HPDE6-E6E7 (cell line): Measurements from ENCODE around the gene P2RX2.

Experiments used
- DNase-seq: peaks from one replicate; pipeline ENCODE4 v3.0.0; 2011; ENCODE audit warnings: missing footprints; ENCODE audit errors: extremely low spot score

Gene P2RX2

DNA sequence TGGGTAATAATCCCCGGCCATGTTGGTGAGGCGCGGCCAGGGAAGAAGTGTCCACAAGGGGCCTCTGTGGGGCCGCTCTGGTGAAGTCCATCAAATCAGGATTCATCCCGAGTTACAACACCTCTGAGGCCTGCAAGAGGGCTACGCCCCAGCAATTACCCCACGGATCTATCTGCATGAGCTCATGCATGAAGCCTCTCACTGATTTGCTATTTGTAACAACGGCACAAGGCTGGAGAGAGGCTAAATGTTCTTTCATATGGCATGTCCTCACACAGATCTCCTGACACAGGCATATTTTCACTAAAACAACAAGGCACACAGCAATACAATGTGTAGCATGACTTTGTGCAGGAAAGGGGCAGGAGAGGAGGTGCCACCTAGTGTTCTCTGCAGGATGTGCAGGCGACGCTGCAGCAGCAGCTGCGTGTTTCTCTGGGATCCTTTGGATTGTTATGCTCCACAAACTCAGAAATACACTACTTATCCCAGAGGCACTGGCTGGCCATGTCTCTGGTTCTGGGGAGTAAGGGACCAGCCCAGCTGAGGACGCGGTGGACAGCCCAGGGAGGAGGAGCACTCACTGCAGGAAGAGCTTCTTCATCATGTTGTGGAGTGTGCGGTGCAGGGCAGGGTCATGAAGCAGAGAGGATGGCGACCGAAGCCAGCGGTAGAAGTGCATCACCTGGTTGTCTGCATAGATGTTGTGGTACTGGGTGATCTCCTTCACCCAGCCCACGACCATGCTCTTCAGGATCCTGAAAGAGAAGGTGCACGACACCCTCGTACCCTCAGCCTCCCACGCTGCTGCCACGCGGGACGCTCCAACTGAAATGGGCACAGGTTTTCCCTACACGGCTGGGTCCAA is 20.2 kb downstream of the P2RX2 start:
- DNase-seq = peak; percentile 46

DNA sequence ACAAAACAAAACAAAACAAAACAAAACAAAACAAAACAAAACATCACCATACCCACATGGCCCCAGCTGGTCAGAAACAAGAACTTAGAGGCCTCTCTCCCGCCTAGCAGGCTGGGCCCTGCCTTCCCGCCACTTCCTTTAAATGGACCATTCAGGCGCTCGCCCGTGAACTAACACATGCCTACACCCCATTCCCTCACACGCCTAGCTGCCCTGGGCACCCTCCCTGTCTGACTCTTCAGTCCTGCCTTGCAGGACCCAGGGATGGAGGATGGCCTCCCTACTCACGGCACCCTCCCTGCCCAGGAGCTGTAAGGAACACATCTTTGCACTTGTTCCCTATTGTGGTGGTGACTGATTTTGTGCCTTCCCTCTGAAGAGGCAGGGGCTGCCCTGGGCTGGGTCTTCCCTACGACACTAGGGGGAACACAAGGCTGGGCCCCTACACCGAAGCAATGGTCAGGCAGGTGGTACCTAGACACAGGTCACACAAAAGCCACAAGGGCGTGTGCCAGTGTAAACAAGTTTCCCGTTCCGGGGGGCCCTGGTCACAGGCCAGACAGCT is 21.5 kb downstream of the P2RX2 start:
- DNase-seq = no peak

DNA sequence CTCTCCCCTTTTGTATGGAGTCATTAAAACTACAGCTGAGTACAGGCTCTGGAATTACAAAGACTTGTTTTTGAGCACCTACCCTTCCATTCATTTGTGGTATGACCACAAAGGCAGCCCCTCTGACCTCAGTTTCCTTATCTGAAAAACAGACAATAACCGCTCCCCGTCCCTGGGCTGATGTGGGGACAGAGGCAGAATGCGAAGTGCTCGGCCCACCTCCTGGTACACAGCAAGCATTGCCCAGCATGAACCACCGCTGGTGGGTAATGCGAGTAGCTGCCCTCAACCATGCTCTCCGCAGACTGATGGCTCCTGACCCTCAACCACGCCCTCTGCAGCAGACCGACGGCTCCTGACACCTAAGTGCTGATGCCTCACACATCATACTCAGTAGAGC is 22.4 kb downstream of the P2RX2 start:
- no peak for DNase-seq

DNA sequence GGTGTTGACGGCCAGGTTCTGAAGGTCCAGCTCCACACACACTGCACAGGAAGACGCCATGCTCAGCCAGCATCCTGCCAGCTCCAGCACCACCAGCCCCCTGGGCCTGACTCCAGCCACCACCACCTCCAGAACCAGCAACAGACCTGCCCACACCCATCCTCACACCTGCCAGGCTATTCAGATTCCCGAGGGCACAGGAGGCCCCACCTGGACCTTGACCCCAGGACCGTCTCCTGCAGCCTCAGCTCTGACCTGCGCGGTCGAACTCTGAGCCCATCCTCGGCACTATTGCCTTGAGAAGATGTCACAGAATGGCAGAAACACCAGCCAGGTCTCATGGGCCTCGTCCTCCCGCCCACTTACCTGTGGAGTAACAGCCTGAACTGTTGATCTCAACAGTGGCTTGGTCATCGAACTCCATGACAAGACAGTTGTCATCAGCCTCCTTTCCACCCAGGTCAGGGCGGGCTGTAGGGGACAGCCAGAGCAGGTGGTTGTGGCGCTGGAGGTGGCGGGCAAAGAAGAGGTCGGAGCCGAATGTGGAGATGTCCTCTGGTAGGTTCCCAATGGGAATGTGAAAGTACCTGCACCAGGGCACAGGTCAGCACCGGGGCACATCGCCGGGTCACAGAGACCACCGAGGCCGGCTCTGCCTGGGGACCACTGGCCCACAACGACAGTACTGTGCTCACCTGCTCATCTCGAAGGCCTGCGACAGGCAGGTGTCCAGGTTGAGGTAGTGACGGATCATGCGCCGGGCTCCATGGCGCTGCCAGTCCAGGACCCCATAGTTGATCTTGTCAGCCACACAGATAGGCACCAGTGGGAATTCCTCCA is 23.5 kb downstream of the P2RX2 start:
- no peak for DNase-seq

DNA sequence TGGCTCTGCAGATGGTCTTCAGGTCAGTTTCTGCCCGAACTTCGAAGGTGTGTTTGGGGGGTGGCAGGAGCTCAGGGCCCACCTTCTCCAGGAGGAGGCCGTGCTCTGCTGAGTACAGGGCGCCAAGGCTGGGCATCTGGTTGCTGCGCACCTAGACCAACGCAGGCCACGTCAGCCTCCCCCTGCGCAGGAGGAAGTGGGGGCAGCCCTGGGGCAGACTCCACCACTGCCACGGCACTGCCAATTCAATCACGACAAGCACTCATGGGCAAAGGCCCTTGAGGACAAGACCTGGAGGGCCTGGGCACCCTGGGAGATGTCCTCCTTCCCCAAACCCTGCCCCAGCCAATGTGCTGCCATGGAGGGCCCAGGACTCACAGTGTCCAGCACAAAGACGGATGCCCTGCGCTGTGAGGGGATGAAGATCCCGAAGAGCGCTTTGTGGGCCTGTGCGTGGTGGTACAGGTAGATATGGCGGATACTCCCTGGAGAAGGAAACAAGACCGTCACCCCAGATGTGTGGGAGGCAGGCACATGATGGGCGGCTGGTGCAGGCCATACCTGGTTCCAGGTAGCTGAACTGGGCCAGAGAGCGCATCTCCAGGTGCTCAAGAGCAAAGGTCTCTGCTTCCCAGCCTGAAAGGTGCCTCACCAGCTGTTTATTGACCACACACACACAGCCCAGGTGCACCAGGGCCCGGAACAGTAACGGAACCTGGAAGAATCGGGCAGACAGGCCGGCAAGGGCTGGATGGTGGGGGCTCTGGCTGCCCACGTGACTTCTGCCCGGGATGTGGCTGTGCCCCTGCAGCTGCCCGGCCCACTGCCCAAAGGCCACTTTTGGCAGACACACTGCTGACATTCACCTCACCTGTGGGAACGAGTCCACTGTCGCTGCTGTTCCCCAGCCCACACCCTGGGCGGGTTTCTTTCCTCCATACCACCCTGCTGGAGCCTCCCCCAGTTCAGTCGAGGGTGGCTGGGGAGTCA is 24.6 kb downstream of the P2RX2 start:
- DNase-seq = no peak

DNA sequence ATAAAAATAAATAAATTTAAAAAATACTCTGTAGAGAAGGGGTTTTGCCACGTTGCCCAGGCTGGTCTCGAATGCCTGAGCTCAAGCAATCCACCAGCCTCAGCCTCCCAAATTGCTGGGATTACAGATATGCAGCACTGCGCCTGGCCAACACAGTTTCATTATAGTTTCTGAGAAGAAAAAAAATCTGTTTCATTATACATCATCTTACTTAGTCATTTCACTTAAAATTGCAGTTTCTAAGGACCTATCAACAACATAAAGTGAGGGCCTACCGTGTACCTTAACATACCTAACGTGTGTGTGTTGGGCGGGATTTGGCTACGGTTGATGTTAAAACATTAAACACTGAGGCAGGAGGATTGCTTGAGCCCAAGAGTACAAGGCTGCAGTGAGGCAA is 28.3 kb downstream of the P2RX2 start:
- no peak for DNase-seq

DNA sequence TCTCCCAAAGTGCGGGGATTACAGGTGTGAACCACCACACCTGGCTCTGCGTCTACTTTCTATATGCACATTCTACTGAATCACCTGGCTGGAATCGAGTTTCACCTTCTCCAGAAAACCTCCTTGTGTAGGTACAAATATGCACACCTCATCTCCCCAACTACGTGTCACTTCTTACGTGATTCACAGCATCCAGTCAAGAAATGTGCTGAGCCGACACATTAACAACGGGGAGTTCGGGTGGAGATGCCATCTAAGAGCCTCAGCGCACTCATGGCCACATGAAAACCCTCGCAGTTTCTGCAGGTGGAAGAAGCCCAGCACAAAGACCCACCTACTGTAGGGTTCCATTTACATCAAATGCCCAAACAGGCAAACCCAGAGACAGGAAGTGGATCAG is 29.3 kb downstream of the P2RX2 start:
- DNase-seq = no peak

DNA sequence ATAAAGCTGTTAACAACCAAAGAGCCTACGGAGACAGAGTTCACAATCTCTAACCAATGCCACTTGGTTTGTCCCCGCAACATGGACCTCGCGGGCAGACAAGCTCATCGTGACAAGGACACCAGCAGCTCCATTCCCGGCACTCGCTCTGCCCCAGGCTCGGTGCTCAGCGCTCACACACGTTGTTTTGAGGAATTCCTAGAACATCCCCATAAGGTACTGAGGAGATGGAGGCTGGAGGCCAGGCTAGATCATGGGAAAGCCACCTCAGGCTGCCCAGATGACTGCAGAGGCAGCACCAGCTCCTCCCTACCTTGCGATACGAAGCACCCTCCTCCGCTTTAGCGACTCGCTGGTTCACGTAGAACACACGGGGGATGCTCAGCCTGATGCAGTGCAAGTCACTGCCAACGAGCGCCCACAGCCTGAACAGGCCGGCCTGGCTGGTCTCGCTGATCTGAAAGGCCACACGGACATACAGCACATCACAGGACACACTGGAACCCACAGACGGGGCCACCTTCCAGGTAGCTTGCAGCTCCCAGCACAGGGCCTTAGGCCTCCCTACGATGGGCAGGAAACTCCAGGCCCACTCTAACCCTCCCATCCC is 30.1 kb downstream of the P2RX2 start:
- no peak for DNase-seq

DNA sequence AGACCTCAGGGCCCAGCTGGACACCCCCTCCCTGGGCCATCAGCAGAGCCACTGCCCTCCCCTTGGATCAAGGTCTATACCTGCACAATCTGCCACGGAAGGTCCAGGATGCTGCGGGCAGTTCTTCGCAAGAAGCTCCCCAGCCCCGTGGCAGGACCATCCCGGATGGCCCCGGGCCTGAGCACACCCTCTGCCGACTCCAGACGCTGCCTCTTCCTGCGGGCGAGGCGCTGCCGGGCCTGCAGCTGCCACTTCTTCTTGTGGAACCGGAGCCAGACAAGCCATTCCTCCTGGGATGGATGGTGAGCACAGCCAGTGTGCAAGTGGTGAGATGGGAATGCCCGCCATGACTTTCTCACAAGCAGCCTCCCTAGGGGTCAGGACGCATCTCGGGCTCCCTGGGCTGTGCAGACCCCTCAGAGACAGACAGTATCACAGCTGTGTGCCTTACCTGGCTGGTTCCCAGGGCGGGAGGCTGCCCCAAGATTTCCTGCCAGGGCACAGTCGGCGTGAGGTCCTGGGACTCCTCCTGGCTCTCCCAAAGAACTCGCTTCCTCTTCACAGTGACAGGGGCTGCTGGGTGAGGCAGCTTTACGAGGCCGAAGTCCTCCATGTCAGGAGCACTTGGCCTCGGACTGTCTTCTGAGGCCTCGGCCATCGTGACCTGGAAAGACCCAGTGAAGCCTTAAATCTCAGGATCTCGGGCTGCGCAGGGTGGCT is 30.8 kb downstream of the P2RX2 start:
- no peak for DNase-seq

DNA sequence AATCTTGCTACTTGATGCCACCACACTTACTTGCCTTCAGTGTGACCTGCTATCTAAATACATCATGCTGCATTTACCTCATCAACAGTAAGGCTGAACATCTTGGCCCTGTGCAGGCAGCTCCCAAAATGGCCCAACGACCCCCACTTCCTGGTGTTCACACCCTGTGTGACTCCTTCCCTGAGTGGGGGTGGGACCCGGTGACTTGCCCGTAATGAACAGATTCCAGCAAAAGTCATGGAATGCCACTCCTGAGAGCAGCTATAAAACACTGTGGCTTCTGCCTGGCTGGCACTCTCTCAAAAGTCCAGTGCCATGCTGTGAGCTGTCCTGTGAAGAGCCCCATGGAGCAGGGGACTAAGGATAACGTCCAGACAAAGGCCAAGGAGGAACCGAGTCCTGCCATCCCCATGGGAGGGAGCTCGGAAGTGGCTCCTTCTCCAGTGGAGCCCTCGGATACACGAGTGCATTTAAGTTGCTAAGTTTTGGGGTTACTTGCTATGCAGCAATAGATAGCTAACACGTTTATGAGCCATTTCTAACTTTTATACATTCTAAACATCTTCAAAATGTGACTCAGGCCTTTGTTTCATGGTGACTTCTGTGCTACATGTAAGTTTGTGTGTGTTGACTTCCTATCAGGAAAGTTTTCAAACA is 33.0 kb downstream of the P2RX2 start:
- no peak for DNase-seq

DNA sequence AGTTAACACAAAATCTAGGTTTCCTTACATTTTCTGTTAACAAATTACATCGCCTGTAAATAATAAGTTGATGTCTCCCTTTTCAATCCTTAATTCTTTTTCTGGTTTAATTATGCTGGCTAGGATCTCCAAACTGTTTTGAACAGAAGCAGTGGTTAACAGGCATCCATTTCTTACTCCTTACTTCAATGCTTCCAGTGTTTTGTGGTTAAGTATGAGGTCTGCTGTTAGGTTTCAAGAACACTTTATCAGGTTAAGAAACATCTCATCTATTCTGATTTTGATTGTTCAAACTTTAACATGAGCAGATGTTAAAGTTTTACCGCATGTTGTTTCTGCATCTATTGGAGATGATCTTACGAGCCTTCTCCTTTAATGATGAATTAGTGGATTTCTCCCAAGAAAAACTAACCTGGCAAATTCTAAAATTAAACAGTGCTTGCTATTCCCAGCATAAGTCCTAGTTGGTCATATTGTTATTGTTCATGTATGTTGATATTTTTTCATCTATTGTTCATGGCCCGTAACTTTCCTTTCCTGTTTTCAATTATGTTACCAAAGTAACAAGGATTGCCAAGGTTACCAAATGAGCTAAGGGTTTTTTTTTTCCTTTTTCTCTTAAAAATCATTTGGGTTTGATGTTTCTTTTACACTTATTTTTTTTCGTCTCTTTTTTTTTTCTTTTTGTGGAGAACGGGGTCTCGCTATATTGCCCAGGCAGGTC is 35.2 kb downstream of the P2RX2 start:
- no peak for DNase-seq

DNA sequence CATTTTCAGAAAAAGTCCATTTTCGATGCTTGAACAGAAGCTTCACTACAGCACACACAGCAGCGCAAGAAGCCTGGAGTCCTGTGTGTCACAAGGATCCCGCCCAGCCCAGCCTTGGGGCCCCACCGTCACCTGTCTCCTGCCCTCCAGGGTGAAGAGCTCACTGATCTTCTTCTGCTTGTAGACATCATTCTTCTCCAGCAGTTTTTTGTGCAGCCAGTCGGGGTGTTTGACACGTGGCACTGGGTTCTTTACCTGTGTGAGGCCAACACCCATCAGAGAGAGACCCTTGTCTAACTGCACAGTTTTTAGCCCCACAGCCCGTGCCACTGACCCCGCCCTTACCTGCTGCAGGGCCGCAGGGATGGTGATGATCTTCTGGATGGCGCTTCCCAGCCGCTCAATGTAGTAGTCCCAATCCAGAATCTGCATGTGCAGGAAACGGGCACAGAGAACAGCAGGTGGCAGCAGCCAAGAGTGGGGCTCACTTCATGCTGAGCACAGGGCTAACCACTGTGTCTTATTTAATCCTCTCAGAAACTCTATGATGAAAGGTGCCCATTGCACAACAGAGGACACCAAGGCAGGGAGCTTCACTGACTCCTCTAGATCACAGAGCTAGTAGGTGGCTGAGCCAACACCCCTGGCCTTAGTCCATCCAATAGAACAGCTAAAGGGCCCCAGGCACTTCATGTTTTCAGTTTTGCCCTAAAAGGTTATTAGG is 38.6 kb downstream of the P2RX2 start:
- DNase-seq = no peak

DNA sequence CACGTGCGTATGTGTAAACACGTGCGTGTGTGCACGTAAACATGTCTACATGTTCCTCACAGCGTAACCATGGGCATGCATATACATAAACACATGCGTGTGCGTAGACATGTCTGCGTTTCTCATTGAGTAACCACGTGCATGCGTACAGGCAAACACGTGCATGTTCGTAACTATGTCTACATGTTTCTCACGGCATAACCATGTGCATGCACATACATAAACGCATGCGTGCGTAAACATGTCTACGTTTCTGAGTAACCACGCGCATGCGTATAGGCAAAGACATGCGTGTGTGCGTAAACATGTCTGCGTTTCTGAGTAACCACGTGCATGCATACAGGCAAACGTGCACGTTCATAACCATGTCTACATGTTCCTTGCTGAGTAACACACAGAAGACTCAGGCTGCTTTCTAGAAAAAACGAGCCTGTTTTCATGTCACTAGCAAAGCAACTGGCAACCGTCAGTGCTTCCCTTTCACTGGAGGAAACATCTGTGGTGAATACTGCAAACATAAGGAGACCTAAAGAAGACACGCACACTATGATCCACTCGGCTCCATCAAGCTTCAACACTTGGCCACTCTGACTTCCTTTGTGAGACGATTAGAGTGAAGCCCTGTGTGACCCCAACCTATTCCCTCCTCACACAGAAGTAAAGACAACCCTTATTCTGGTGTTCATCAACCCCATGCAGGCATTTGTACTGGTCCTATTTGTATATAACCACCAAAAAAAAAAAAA is 39.7 kb downstream of the P2RX2 start:
- DNase-seq = no peak

DNA sequence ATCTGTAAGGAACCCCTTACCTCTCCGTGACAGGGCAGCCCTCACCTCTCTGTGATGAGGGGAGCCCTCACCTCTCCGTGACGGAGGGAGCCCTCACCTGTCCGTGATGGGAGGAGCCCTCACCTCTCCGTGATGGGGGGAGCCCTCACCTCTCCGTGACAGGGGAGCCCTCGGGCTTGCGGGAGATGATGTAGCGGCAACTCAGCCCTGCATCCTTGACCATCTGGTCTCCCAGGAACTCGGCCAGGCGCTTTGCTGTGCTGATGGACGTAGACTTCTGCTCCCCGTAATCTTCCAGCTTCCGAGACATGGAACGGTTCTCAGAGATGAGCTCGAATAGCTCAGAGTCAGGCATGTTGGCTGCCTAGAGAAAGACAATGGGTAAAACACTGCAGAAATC is 40.6 kb downstream of the P2RX2 start:
- no peak for DNase-seq

DNA sequence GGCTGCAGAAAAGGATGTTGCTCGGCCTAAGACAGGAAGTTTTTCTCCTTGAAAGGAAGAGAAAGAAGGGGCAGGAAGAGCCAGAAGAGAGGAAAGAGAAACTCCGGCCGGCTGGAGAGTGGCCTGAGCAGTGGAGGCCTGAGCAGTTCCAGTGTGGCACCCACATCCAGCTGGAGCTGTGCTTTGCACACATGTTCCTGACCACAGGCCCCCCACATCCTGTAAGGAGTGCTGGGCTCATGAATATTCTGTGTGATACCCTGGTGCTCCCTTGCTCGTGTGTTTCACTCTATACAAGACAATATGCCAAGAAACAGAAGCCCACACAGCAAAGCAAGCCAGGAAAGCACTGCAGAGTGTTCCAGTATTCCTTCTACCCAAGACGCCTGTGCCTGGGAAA is 41.5 kb downstream of the P2RX2 start:
- DNase-seq = no peak

DNA sequence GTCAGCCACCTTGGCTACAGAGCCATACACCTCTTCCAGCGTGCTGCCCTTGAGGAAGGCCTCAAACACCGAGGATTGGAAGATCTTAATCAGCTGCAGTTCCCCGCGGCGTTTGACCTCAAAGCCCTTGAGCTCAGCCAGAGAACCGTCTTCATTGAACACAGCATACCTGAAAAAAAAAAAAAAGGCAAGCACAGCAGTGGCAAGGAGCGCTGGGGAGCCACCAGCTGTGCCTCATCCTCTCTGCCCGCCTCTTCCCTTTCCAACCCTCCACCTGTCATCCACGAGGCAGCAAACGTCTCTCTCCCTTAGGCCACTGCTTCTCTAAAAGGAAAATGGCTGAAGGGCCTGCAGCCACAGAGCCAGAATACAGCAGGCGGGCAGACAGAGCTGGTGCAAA is 42.4 kb downstream of the P2RX2 start:
- DNase-seq = no peak

DNA sequence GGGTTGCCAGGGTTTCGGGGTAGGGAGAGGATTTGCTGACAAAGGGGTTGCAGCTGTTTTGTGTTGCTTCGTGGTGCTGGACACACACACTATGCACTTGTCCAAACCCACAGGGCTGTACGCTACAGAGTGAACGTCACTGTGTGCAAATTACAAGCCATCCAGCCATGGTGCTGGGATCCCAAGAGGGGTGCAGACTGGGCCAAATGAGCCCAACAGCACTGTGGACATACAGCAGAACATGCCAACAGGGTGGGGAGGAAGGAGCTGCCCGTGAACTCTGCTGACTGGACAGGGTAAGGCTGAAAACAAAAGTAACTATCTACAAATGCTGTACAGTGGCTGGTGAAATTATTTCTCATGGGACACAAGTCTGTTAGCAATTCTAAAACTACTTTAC is 43.4 kb downstream of the P2RX2 start:
- no peak for DNase-seq
